T-helper 2 cell (primary cell): Measurements from ENCODE around the gene KLF6.
"Not testable (repeated sequence)": the region's sequence is repeated elsewhere in the genome, so short reads cannot be mapped to it uniquely, and the experiment has no call there.

ENCODE experiments used
- DNase-seq, 5 experiments: peaks; one replicate each; pipeline versions ENCODE4 v3.0.0 to v3.0.0-alpha.2; 2012 to 2022

KLF6 gene

GRCh38 chr10:3756360-3756740, 28.7 kb downstream of the KLF6 start:
- DNase-seq: no peak

GRCh38 chr10:3755440-3756359, 29.3 kb downstream of the KLF6 start:
- peak in 1 of 5 experiments; percentile 44 for DNase-seq

- DNase-seq: no peak
Observed at GRCh38 chr10:3754727-3755439, 30.1 kb downstream of the KLF6 start.

- no peak for DNase-seq
Observed at GRCh38 chr10:3750854-3751253, 34.2 kb downstream of the KLF6 start.

GRCh38 chr10:3750006-3750816, 34.8 kb downstream of the KLF6 start:
- DNase-seq: no peak

- no peak for DNase-seq
Observed at GRCh38 chr10:3749600-3749999, 35.4 kb downstream of the KLF6 start.

GRCh38 chr10:3749011-3749410, 36.0 kb downstream of the KLF6 start:
- DNase-seq: no peak

GRCh38 chr10:3748484-3748883, 36.5 kb downstream of the KLF6 start:
- no peak for DNase-seq

GRCh38 chr10:3747984-3748383, 37.0 kb downstream of the KLF6 start:
- DNase-seq: no peak

- DNase-seq: no peak
Observed at GRCh38 chr10:3747248-3747960, 37.6 kb downstream of the KLF6 start.

GRCh38 chr10:3746634-3747033, 38.4 kb downstream of the KLF6 start:
- DNase-seq: no peak

- no peak for DNase-seq
Observed at GRCh38 chr10:3745521-3745920, 39.5 kb downstream of the KLF6 start.

GRCh38 chr10:3741688-3742461, 43.1 kb downstream of the KLF6 start:
- DNase-seq: peak in 1 of 5 experiments; percentile 57

- peak in 1 of 5 experiments; percentile 78 for DNase-seq
Observed at GRCh38 chr10:3740157-3740871, 44.7 kb downstream of the KLF6 start.

- DNase-seq: no peak
Observed at GRCh38 chr10:3738855-3739350, 46.1 kb downstream of the KLF6 start.

GRCh38 chr10:3737864-3738263, 47.1 kb downstream of the KLF6 start:
- no peak for DNase-seq

- DNase-seq: no peak
Observed at GRCh38 chr10:3735175-3735574, 49.8 kb downstream of the KLF6 start.

- no peak for DNase-seq
Observed at GRCh38 chr10:3734111-3734510, 50.9 kb downstream of the KLF6 start.

- not testable (repeated sequence) for DNase-seq
Observed at GRCh38 chr10:3732183-3732582, 52.8 kb downstream of the KLF6 start.

- DNase-seq: no peak
Observed at GRCh38 chr10:3729397-3729976, 55.5 kb downstream of the KLF6 start.
